Measurements from ENCODE around the gene LGR5.

LGR5 gene

GRCh38 chr12:71405884-71406283, 33.7 kb upstream of the LGR5 start:
- H3K4me3 ChIP-seq (replicated peaks; ENCODE audit: low read depth, low read length): no peak overlapping the region
- no peak for DNase-seq (ENCODE audit: low read depth)
- TF ChIP-seq CTCF (IDR thresholded peaks at IDR 0.05; ENCODE audit: low read length, missing control alignments): no peak

GRCh38 chr12:71407732-71408131, 31.9 kb upstream of the LGR5 start:
- no peak for DNase-seq (ENCODE audit: low read depth)
- TF ChIP-seq CTCF (IDR thresholded peaks at IDR 0.05; ENCODE audit: low read length, missing control alignments): no peak
- no peak overlapping the region for H3K4me3 ChIP-seq (replicated peaks; ENCODE audit: low read depth, low read length)

GRCh38 chr12:71410844-71411243, 28.8 kb upstream of the LGR5 start:
- TF ChIP-seq CTCF (IDR thresholded peaks at IDR 0.05; ENCODE audit: low read length, missing control alignments): no peak
- DNase-seq (ENCODE audit: low read depth): no peak

GRCh38 chr12:71411635-71412034, 28.0 kb upstream of the LGR5 start:
- DNase-seq (ENCODE audit: low read depth): no peak
- H3K4me3 ChIP-seq (replicated peaks; ENCODE audit: low read depth, low read length): no peak overlapping the region
- TF ChIP-seq CTCF (IDR thresholded peaks at IDR 0.05; ENCODE audit: low read length, missing control alignments): no peak

More at GRCh38 chr12:71410844-71411243, 28.8 kb upstream of the LGR5 start:
- no peak overlapping the region for H3K4me3 ChIP-seq (replicated peaks; ENCODE audit: low read depth, low read length)

GRCh38 chr12:71415336-71416231, 24.0 kb upstream of the LGR5 start:
- peak; percentile 70 for DNase-seq (ENCODE audit: low read depth)
- peak; percentile 89 for TF ChIP-seq CTCF (IDR thresholded peaks at IDR 0.05; ENCODE audit: low read length, missing control alignments)
- no peak overlapping the region for H3K4me3 ChIP-seq (replicated peaks; ENCODE audit: low read depth, low read length)

- no peak for TF ChIP-seq CTCF (IDR thresholded peaks at IDR 0.05; ENCODE audit: low read length, missing control alignments)
- no peak for DNase-seq (ENCODE audit: low read depth)
- no peak overlapping the region for H3K4me3 ChIP-seq (replicated peaks; ENCODE audit: low read depth, low read length)
These were observed 22.4 kb upstream of the LGR5 start for GRCh38 chr12:71417181-71417580.

Data from fibroblast of pulmonary artery (primary cell).